ENCODE measurements around the gene SLC30A7.
A peak's percentile ranks its signal among the peaks of the same experiment; 100 is the strongest.

Gene SLC30A7

GRCh38 chr1:100909018-100909417 is 13.1 kb downstream of the SLC30A7 start:
- Histone ChIP-seq H3K9ac (no peak overlapping the region), H3K79me2 (ENCODE audit: insufficient read depth, low read depth) (no peaks in the 10 kb centered on the region), H3K4me3 (IDR thresholded peaks at IDR 0.05; ENCODE audit: insufficient read depth, low read depth, low read length) (no peak overlapping the region), H3K36me3 (ENCODE audit: insufficient read depth) (no peaks in the 10 kb centered on the region), H3K27me3 (ENCODE audit: insufficient read depth, low read depth) (no peaks in the 10 kb centered on the region), H3K27ac (no peak overlapping the region), H4K20me1 (ENCODE audit: insufficient read depth) (no peaks in the 10 kb centered on the region), H3K4me2 (no peak overlapping the region), H2AFZ (ENCODE audit: low read depth) (no peak overlapping the region), H3K4me1 (ENCODE audit: low read depth, poor library complexity, severe bottlenecking) (no peaks in the 10 kb centered on the region)
- TF ChIP-seq CTCF (conservative IDR thresholded peaks at IDR 0.05; ENCODE audit: low read depth, low read length), result no peak

- no peak for TF ChIP-seq CTCF (conservative IDR thresholded peaks at IDR 0.05; ENCODE audit: low read depth, low read length)
- H3K27ac ChIP-seq, result no peak overlapping the region
- H3K36me3 ChIP-seq (ENCODE audit: insufficient read depth), result no peaks in the 10 kb centered on the region
- H3K4me2 ChIP-seq, result no peak overlapping the region
- H3K4me3 ChIP-seq (IDR thresholded peaks at IDR 0.05; ENCODE audit: insufficient read depth, low read depth, low read length), result no peak overlapping the region
- H3K79me2 ChIP-seq (ENCODE audit: insufficient read depth, low read depth), result no peaks in the 10 kb centered on the region
- no peaks in the 10 kb centered on the region for H4K20me1 ChIP-seq (ENCODE audit: insufficient read depth)
- no peak overlapping the region for H3K9ac ChIP-seq
- H3K4me1 ChIP-seq (ENCODE audit: low read depth, poor library complexity, severe bottlenecking), result no peaks in the 10 kb centered on the region
- no peaks in the 10 kb centered on the region for H3K27me3 ChIP-seq (ENCODE audit: insufficient read depth, low read depth)
- H2AFZ ChIP-seq (ENCODE audit: low read depth), result no peak overlapping the region
These were observed 16.1 kb downstream of the SLC30A7 start for GRCh38 chr1:100912019-100912418.

DNA sequence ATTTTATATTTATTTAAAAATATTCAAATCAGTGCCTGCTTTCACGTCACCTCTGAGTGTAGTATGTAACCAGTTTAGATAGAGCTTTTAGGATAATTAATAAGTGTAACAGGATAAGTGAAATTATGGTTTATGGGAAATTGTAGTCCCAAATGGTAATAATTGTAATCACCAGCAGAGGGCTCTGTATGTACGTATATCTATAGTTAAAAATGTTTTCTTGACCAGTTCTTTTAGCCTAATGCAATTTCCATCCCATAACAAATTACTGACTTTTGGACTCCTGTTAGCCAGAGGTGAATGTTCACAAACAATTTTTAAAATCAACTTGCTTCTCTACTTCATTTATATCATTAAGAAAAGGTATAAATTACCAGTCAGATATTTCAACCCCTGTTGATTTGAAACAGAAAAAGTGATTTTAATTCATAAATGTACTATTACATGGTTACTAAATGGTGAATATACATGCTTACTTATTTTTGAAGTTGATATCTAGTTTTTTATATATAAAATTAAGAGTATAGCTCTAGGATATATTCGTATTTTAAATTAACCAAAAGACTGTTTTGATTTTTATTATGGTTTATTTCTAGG is 25.3 kb downstream of the SLC30A7 start:
- Histone ChIP-seq H3K27ac (no peak overlapping the region), H3K79me2 (ENCODE audit: insufficient read depth, low read depth) (no peaks in the 10 kb centered on the region), H3K4me3 (IDR thresholded peaks at IDR 0.05; ENCODE audit: insufficient read depth, low read depth, low read length) (no peak overlapping the region), H3K9ac (no peak overlapping the region), H2AFZ (ENCODE audit: low read depth) (no peak overlapping the region), H4K20me1 (ENCODE audit: insufficient read depth) (no peaks in the 10 kb centered on the region), H3K4me2 (no peak overlapping the region), H3K27me3 (ENCODE audit: insufficient read depth, low read depth) (no peaks in the 10 kb centered on the region), H3K36me3 (ENCODE audit: insufficient read depth) (no peaks in the 10 kb centered on the region), H3K4me1 (ENCODE audit: low read depth, poor library complexity, severe bottlenecking) (no peaks in the 10 kb centered on the region)
- peak; percentile 60 for TF ChIP-seq CTCF (conservative IDR thresholded peaks at IDR 0.05; ENCODE audit: low read depth, low read length)

GRCh38 chr1:100924212-100924611 is 28.3 kb downstream of the SLC30A7 start:
- Histone ChIP-seq H3K4me1 (ENCODE audit: low read depth, poor library complexity, severe bottlenecking) (peaks cover 10% of the 10 kb centered on the region), H3K79me2 (ENCODE audit: insufficient read depth, low read depth) (no peaks in the 10 kb centered on the region), H3K4me2 (no peak overlapping the region), H3K27ac (no peak overlapping the region), H4K20me1 (ENCODE audit: insufficient read depth) (no peaks in the 10 kb centered on the region), H3K27me3 (ENCODE audit: insufficient read depth, low read depth) (no peaks in the 10 kb centered on the region), H3K4me3 (IDR thresholded peaks at IDR 0.05; ENCODE audit: insufficient read depth, low read depth, low read length) (no peak overlapping the region), H3K9ac (no peak overlapping the region), H3K36me3 (ENCODE audit: insufficient read depth) (no peaks in the 10 kb centered on the region), H2AFZ (ENCODE audit: low read depth) (no peak overlapping the region)
- no peak for TF ChIP-seq CTCF (conservative IDR thresholded peaks at IDR 0.05; ENCODE audit: low read depth, low read length)

Measured in KMS-11 (cell line).